Measurements from ENCODE around the gene CNDP2.
A peak's percentile ranks its signal among the peaks of the same experiment; 100 is the strongest.
"Not testable (repeated sequence)": the region's sequence is repeated elsewhere in the genome, so short reads cannot be mapped to it uniquely, and the experiment has no call there.

CNDP2 gene

DNA sequence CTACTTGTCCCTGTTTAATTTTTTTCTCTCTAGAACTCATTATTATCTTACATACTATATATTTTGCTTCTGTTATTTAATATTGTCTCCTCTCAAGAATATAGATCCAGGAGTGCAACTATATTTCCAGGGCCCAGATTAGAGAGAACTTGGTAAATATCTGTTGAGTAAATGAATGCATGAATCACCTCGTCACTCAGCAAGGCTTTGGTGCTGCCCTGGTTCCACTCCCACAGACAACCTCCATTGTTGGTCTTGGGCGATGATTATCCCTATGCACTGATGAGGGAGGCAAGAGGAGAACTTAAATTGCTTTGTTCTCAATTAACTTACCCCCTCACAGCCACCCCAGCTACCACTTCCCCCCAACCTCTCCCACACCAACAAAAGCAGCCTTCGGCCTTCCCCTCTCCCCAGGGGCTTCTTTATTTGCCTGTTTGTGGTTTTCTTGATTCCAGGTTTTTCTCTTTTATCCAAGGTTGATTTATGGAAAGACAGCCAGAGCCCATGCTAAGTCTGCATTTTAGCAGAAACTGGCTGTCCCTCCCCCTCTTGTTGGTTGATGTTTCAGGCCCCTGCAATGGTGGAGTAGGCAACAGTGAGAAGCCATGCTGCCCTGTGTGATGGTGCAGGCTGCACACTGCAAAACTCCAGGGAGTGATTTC, 22.1 kb upstream of the CNDP2 start:
- no peak for DNase-seq

DNA sequence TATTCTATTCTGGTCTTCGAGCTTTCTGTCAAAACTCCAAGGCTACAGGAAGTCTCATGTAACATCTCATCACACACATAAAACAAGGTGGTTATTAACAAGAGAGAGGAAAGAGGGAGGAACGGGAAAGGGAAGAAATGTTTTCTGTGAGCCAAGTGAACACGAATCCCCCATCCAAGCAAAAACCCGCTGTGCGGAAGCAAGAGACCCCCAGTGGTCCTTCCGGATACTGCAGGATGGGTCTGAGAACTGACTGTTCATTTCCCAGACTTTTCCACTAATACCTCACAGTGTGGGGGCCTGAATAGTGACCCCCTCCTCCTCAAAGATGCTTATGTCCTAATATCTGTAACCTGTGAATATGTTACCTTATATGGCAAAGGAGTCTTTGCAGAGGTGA, 20.0 kb upstream of the CNDP2 start:
- no peak for DNase-seq

DNA sequence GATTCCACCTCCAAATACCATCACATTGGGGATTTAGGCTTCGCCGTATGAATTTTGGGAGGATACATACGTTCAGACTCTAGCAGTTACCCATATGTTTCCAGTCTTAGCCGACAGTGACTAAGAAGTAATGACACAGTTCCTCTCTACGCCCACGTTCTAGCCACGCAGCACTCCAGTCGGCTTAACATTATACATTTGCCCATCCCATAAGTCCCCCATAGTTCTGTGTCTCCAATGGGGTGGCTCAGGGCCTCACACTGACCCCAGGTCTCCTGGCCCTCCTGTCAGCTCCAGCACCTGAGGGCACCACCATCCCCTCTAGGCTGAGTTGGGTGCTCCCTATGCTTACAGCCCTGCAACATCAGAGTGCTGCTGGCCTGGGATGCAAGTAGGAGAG, 18.4 kb upstream of the CNDP2 start:
- DNase-seq, result no peak

DNA sequence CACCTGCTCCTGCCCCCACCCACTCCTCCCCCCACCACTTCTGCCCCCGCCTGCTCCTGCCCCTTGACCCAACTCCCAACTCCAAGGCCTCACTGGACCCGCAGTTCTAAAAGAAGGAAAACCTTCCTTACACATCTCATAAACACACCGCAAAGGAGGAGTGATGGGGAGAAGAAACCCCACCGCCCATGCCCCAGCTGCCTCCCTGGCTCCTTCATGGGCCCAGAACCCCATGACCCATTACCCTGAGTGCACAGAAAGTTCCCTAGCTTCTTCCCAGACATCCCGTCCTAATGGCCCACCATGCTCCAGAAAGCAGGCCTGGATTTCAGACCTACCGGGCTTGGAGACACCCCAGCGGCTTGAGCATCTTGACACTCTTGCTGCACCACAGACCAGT, 17.8 kb upstream of the CNDP2 start:
- DNase-seq, result no peak

DNA sequence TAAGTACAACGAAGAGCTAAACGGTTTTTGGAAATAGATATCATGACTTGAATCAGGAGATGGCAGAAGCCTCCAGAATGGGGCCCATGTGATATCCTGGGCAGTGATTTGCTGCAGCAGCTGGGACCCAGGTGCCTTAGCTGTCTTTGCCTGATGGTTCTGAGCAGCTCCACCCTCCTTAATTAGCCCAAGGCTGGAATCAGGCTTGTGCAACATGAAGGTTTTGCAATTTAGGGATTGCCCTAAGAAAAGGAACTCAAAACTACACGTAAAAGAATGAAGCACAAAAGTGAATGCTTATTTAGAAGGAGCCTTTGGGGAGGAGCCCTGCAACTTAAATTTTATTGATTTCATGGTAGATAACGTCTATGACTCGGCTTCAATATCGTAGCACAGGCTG, 17.3 kb upstream of the CNDP2 start:
- DNase-seq, result no peak

DNA sequence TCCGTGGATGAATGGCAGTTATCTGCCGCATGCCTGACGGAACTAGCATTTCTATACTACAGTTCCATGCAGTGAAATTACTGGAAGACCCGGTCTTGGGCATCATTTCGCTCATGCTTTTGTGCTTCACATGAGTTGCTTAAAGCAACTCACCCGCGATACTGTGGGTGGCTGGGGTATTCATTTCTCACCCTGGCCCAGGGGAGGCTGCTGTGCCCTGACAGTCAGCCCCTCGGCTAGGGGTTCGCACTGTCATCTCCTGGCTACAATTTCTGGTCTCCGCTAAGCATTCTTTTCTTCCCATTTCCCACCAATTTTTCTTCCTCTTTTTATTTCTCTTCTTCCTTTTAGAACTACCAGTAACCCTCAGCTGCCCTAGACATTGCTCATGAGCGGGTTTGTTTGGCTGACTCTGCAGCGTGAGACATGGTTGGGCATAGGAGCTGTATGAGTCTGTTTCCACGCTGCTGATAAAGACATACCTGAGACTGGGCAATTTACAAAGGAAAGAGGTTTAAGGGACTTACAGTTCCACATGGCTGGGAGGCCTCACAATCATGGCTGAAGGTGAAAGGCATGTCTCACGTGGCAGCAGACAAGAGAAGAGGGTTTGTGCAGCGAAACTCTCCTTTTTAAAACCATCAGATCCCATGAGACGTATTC, 16.5 kb upstream of the CNDP2 start:
- no peak for DNase-seq

DNA sequence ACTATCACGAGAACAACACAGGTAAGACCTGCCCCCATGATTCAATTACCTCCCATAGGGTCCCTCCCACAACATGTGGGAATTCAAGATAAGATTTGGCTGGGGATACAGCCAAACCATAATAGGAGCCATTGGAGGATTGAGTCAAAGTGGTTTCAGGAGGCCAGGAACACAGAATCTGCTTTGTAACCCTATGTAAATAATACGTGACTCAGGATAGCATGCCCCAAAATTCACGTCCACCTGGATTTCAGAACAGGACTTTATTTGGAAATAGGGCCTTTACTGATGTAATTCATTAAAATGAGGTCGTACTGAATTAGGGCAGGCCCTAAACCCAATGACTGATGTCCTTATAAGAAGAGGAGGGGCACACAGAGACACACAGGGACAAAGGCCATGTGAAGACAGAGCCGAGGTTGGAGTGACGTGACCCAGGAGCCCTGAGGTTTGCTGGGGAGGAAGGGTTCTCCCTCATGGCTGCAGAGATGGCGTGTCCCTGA, 16.0 kb upstream of the CNDP2 start:
- DNase-seq, result no peak

DNA sequence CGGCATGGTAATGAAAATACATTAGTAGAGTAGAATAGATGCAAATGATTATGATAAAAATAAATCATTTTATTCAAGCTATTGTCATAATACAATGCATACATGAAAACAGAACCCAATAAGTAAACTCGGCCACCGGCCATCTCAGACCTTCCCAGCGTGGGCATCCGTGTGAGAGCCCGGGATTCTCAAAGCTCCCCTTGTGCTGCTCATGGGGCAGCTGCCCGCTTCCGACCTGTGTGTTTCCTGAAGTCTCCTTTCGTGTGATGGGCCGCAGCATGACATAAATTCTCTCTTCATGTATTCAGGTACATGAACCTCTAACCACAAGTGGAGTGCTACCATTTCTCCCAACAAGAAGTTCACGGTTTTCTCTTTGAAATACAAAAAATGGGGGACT, 13.5 kb upstream of the CNDP2 start:
- DNase-seq, result no peak

DNA sequence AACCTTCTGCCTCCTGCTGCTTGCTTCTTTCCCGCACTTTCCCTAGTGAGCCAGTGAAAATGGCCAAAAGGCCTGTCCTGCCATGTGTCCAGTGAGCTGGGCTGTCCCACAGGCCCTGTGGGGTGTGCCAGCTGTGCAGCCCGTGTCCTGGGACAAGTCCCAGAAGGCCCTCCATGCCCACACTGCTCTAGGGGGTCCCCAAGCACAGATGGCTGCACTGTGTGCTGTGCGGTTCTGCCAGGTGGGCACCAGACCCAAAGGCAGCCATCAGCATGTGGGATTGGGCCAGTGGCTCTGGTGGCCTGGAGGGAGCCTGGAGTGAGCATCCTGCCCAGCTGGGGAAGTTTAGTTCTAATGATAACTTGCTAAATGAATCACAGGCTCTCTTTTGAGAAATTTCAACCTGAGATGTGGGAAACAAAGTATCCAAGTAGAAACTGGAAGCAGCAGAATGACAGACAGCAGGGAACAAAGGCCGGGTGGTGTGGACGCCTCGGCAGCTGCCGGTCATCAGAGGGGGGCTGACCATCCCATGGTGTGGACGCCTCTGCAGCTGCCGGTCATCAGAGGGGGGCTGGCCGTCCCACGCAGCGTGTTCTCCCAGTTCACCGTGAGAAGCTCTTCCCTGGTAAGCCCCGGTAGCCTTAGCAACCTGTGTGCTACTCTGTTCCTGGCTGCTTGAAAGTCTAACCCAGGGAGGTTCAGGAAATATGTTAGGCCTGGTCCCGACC, 9.9 kb upstream of the CNDP2 start:
- DNase-seq, result no peak

DNA sequence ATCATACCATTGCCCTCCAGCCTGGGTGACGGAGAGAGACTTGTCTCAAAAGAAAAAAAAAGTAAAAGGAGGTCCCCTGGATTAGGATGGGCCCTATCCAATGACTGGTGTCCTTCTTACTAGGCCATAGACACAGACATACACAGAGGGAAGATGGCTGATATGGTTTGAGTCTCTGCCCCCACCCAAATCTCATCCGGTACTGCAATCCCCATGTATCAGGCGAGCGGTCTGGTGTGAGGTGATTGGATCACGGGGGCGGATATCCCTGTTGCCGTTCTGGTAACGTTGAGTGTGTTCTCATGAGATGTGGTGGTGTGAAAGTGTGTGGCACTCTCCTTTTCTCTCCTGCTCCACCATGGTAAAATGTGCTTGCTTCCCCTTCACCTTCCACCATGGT, 7.8 kb upstream of the CNDP2 start:
- DNase-seq, result no peak

DNA sequence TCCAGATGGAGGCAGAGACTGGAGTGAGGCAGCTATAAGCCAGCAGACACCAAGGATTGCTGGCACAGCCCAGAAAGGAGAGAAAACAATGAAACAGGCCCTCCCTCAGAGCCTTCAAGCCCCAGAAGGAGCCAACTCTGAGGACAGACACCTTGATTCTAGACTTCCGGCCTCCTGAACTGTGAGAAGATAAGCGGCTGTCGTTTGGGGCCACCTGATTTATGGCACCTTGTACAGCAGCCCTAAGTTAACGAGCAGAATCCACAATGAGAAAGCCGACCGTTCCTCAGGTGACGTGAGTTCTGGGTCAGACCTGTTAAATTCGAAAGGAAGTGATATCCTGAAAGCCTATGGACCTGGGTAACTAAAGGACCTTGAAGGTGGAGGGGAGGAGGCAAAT, 7.3 kb upstream of the CNDP2 start:
- no peak for DNase-seq

DNA sequence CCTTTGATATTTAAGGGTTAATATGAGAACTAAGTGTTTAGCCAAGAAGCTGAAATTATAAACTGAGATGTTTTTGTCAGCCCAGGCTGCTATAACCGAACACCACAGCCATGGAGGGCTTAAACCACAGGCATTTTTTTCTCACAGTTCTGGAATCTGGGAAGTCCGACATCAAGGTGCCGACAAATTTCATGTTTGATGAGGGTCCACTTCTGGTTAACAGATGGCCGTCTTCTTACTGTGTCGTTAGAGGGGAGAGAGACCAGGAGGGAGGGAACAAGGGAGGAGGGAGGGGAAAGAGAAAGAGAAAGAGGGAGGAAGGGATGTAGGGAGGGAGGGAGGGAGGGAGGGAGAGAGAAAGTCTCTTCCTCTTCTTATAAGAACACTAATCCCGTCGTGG, 6.5 kb upstream of the CNDP2 start:
- DNase-seq, result no peak

DNA sequence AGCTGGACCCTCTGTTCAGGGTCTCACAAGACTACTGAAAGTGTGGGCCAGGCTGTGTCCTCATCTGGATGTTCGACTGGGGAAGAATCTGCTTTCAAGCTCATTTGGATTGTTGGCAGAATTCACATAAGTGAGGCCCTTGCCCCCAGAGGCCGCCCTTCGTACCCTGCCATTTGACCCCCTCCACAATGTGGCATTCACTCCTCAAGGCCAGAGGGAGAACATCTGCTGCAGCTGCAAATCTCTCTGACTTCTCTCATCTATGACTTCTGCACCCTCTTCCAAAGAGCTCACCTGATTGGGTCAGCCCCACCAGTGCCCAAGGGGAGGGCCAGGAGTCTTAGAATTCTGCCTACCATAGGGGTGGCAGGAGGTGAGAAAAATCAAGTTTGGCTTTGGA, 3.9 kb upstream of the CNDP2 start:
- no peak for DNase-seq

DNA sequence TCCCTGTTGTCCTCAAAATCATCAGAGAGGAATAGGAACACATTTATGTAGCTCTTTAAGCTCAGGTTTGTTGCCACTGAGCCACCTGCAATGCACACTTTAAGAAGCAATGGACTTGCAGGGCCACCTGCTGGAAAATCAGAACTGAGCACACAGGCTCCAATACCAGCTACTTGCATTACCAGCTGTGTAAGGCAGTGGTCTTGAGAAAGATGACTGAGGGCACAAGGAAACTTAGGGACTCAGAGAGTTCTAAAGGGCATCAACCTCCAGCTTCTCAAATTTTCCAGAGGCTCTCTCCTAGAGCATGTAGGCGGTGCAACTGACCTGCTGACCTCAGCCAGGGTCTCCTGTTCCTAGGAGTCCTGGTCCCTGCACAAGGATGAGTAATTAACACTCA, 2.5 kb upstream of the CNDP2 start:
- DNase-seq, result peak; percentile 73

DNA sequence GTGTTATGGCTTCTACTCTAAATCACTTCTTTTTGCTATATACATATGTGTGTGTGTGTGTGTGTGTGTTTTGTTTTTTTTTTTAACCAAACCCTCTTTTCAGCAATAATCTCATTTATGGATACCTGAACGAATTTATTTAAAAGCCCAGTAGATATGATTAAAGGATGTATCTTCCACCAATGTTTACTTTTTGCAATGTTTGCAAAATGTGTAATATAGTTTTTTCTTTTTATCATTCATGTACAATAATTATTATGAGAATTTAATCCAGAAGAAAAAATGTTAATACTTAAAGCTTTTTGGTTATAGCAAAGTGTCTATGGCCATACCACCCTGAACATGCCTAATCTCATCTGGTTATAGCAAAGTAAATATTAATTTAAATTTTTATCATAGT, 1.6 kb upstream of the CNDP2 start:
- no peak for DNase-seq

DNA sequence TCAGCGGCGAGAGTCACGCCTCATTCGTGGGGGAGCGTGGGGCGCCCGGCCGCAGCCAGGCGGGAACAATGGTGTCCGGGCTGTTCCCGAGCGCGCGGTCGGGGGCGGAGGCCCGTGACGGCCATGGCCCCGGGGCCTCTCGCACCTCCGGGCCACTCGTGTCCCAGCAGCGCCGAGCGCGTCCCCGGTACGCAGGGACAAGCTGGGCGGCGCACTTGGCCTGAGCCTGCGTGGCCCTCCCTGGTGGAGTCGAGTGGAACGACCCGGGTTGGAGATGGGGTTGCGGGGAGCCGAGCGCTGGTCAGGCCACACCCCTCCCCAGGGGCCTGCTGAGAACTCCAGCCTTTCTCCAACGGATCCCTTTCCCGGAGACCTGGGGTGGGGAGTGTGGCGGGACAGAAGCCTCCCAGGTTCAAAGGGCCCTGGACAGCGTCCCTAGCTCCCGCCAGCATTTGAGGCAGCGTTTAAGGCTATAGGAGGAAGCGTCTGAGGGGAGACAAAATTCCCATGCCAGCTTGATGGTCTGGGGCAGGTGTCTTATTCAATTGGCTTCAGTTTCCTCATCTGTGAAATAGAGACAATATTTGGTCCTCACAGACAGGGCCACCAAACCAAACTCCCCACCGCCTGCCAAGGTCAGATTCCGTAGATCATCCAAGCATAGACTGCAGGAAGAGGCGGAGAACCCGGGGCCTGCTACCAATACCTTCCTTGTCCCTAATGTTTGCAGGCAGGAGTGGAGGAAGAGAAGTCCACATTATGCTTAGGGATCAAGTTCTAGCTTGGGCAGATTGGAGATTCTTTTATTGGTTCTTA, 553 bp downstream of the CNDP2 start:
- peak; percentile 41 for DNase-seq

DNA sequence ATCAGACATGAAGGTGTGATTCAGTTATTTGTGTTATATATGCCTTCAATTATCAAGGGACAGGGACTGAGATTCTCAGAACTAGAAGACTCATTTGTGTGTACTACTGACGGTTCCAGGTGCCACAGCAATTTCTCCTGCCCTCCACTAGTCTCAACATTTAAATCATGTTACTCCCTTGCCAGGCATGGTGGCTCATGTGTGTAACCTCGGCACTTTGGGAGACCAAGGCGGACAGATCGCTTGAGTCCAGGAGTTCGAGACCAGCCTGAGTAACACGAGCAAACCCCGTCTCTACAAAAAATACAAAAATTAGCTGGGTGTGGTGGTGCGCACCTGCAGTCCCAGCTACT, 1.1 kb downstream of the CNDP2 start:
- no peak for DNase-seq

DNA sequence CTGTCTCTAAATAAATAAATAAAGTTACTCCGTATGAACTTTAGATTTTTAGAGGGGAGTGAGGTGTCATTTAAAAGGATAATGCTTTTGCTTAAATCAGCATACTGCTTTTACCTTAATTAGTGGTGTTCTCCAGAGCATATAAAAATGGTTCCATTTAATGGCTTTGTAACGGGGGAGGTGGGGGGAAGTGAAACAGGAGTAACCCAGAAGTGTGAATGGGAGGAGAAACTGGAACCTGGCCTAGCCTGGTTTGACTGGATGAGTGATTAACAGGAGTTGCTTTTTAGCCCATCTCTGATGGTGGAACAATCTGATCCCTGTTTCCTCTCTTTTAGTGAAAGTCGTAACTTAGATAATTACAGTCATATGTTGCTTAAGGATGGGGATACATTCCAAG, 1.6 kb downstream of the CNDP2 start:
- DNase-seq, result no peak

DNA sequence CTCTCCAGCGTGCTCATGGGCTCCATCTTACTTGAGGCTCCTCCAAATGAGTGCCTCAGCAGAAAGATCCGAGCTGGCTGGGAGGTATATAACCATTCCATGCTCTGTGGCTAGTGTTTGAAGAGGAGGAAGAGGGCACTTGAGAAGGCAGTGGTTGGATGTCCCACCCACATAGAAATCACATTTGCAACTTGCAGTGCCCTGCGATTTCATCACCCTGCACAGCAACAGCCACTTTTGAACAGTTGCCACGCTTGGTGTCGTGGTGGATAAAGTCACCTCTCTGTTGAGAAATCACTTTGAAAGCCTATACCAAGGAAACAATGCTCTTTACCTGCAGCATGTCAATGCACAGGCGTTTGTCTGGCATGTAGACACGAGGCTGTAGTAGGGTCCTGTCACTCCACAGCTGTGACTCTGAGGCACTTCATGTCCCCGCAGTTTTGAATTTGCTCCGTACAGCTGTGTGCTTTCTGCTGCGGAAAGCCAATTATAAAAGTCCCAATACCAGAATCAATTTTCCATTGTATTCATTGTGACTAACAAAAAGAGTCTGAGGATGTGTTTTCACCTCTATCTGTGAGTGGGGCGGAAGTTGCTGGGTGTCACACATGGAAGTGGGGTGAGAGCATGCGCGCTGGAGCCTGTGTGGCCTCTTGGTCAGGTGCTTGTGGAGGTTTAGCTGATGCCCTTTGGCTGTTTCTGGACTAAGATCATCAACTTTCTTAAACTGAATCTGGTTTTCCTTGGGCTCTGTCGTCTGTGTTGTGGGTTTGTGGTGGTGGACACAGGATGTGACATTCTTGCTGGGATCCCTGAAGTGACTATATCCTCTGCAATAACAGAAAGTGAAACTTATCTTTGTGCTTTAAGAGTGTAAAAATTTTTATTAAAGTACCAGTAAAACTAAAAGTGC, 2.8 kb downstream of the CNDP2 start:
- peak; percentile 82 for DNase-seq

DNA sequence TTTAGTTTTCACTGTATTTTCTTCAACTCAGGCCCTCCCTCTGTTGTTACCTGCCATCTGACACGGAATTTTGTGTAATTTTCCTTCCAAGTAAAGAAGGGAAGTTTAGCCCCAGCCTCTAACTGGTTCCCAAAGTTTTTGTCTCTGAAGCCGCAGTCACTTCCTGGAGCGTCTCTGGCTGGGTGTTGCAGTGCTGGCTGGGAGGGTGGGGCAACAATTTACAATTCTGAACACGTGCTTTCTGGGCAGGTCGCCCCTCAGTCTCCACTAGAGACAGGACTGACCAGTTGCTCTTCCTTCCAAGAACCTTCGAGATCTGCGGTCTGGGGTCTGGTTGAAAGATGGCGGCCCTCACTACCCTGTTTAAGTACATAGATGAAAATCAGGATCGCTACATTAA, 3.5 kb downstream of the CNDP2 start:
- DNase-seq, result peak; percentile 58

DNA sequence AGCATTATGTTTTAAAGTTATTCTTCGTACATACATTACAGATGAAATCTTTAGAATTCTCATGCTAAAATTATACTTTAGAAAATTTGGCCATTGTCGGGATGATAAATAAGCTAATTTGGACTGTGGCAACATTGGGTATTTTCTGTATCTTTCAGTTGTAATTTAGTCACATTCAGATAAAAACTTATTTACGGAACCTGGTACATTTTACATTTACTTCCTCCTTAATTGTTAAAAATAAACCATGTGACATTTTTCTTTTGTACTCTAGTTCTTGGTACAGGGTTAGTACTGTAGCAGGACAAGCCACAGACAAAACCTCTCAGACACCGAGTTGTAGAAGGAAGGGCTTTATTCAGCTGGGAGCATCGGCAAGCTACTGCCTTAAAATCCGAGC, 4.2 kb downstream of the CNDP2 start:
- no peak for DNase-seq

DNA sequence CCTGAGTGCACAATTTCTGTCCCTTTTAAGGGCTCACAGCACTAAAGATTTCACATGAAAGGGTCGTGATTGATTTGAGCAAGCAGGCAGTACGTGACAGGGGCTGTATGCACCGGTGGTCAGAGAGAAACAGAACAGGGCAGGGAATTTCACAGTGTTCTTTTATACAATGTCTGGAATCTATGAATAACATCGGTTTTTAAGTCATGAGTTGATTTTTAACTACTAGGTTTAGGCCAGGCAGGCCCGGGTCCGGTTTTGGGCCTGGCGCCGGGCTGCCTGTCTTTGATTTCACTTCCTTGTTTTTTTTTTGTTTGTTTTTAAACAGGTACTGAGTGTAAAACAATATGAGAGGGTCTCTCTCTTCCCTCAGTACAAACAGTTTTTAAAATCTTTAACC, 4.6 kb downstream of the CNDP2 start:
- not testable (repeated sequence) for DNase-seq

Data from CD4-positive, alpha-beta T cell treated with Interleukin-6 for 4 hours (primary cell).